Liver (tissue), 3 donors: ENCODE data around the gene SBK3.

Experiments used
- CTCF ChIP-seq: fragments of 150-350 bp; IDR thresholded peaks from 2 replicates; pipeline ENCODE4 v1.5.1; 2017; ENCODE audit warnings: improper control_type of control experiment, low read depth, low read length; ENCODE audit not compliant: missing input control
- FOXA1 ChIP-seq: IDR thresholded peaks from 2 replicates; pipeline ENCODE4 v1.6.1; 2016; ENCODE audit warnings: antibody characterized with exemption
- SP1 ChIP-seq: IDR thresholded peaks from 2 replicates; pipeline ENCODE4 v1.6.1; 2018; ENCODE audit warnings: antibody characterized with exemption, mild to moderate bottlenecking
- TAF1 ChIP-seq: conservative IDR thresholded peaks from 2 replicates; pipeline ENCODE4 v1.6.1; 2016; ENCODE audit warnings: antibody characterized with exemption, mild to moderate bottlenecking
- YY1 ChIP-seq: IDR thresholded peaks from 2 replicates; pipeline ENCODE4 v1.6.1; 2016; ENCODE audit warnings: antibody characterized with exemption, mild to moderate bottlenecking
- donor health status: healthy.
- donor health status: healthy.

DNA sequence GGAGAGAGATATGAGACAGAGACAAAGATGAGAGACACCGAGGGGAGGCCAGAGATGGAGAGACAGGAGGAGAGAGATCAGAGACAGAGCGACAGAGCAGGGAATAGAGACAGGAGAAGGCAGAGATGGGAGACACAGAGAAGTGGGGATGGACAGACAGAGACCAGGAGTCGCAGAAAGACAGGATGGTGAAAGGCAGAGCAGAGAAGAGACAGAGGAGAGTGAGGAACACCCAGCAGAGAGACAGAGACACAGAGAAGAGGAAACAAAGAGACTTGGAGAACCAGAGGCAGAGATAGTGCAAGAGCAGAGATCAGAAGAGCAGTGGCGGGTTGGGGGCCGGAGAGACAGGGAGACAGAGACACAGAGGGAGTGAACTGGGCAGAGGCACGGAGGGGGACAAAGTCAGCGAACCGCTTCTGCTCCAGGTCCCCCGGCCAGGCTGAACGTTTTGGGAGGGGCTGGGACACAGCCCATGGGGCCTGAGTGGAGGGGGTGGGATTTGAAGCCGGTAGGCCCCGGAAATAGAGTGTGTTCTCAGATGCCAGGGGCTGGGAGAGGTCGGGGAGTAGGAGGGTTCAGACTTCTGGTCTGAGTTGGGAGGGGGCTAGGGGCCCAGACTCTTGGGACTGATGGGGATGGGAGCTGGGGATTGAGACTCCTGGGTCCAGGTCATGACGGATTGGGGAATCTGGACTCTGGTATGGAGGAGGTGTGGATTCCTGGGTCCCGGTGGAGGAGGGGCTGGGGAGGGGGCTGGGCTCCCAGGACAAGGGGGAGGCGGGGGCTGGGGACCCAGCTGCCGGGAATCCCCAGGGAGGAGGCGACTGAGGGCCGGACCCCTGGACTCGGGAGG lies 34.7 kb upstream of the SBK3 start:
- TF ChIP-seq FOXA1 (no peak), CTCF (no peak), TAF1 (no peak), SP1 (no peak), YY1 (no peak)
